ENCODE measurements around the gene PLK5. TPM values are rescaled to one million over a fixed set of nuclear protein-coding genes. Genes with fewer than 3 reads are reported as not detected.
"Not testable (repeated sequence)": the region's sequence is repeated elsewhere in the genome, so short reads cannot be mapped to it uniquely, and the experiment has no call there.

Gene PLK5
- total RNA-seq, 1 donor from 2014 or later = not detected

DNA sequence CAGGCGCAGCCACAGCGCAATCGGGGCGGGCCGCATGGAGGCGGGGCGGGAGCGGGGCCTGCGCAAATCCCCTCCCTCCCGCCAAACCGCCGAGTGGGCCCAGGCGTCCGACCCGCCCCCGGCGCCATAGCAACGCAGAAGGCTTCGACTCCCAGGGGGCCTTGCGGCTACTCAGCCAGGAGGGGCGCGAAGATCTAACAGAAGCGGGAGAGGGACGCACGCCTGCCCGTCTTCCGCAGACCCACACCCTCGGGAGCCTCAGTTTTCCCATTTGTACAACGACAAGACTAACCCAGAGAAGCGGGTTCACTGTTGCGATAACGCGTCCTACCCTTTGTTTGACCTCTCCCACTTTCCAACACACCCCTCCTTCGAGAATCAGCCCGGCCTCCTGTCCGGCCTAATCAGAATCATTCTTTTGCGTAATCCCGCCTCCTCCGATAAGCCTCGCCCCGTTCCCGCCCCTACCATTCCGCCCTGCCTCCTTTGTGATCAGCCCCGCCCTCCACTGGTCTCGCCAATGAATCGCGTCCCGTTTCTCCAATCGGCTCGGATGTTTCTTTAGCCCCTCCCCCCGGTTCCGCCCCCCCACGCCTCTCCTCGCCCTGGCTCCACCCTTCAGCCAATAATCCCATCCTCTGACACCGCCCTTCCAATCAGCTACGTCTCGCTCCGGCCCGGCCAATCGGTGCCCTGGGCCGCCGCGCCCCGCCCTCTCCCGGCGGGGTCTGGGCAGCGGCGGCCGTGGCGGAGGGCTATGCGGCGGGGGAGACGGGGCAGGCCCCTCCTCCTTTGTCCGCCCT lies 33.4 kb upstream of the PLK5 start, which contains the start of gene PCSK4:
Gene PCSK4, minus strand, starts transcription at position 40 of the 803 bp plus-strand sequence. Its CDS starts 4 bp downstream, at position 36.
- DNase-seq (ENCODE audit: low spot score in 2 of 2) (peak; percentile 98), FAIRE-seq (peak; percentile 64)

DNA sequence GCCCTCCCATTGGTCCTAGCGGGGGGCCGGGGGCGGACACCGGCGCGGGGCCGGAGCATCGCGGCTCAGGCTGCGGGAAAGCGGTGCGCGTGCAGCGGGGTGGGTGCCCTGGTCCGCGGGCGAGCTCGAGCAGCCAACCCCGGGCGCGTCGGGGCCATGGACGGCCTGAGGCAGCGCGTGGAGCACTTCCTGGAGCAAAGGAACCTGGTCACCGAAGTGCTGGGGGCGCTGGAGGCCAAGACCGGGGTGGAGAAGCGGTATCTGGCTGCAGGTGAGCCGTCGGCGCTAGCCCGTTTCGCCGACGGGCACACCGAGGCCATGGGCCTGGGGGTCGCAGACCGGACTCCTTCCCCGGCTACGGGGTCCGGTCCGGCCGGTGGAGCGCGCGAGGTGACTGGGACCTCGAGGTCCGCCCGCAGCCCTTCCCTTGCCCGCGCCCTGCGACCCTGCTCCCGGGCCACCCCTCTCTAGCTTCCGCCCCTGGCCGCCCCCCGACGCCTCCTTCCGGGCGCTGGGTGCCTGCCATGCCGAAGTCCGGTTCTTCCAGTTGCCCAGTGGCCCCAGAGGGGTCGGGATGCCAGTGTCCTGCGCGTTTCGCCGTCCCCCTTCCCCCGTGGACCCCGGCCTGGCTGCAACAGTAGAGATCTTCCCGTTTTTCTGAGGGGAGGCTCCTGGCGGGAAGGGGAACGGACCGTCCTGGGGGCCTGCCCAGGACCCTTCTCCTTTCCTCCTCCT lies 32.6 kb upstream of the PLK5 start, which contains the start of gene REEP6:
Gene REEP6, plus strand, starts transcription at position 68 of the 735 bp plus-strand sequence. Its CDS starts 89 bp downstream, at position 157.
- FAIRE-seq (no peak), DNase-seq (ENCODE audit: low spot score in 2 of 2) (peak in 1 of 2 donors; percentile 29)

- no peak for DNase-seq (ENCODE audit: low spot score in 2 of 2)
- no peak for FAIRE-seq
Measured at GRCh38 chr19:1491849-1492170, 32.1 kb upstream of the PLK5 start.

- DNase-seq (ENCODE audit: low spot score in 2 of 2) (no peak), FAIRE-seq (no peak)
Measured at GRCh38 chr19:1492474-1493006, 31.3 kb upstream of the PLK5 start.

DNA sequence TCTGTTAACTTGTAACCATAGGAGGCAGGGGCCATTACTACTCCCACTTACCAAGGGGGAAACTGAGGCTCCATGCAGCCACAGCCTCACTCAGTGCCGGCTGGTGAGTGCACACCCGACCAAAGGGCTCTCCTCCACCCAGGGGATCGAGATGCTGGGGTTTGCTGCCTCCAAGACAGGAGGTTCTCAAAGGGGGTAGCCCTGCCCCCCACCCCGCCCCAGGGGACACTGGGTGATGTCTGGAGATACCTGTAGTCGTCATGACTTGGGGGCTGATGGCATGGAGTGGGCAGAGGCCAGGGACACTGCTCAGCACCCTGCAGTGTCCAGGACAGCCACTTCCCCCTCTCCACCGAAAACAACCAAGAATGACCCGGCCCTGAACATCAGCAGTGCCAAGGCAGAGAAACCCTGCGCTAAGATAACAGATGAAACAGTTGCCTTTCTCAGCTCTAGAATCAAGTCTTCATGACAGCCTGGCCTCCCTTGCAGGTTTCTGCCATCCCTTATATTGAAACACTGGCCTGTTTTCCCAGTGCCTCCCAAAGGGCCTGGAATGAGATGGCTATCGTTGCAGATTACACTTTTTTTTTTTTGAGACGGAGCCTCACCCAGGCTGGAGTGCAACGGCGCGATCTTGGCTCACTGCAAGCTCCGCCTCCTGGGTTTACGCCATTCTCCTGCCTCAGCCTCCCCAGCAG lies 29.6 kb upstream of the PLK5 start:
- DNase-seq (ENCODE audit: low spot score in 2 of 2) = no peak
- FAIRE-seq = no peak

GRCh38 chr19:1495051-1495798 lies 28.7 kb upstream of the PLK5 start:
- FAIRE-seq (no peak), DNase-seq (ENCODE audit: low spot score in 2 of 2) (no peak)

GRCh38 chr19:1495799-1496713 lies 27.8 kb upstream of the PLK5 start:
- no peak for FAIRE-seq

GRCh38 chr19:1496714-1497577 lies 26.9 kb upstream of the PLK5 start:
- no peak for FAIRE-seq
- no peak for DNase-seq (ENCODE audit: low spot score in 2 of 2)

More at GRCh38 chr19:1495799-1496713, 27.8 kb upstream of the PLK5 start:
- DNase-seq (ENCODE audit: low spot score in 2 of 2) = no peak

DNA sequence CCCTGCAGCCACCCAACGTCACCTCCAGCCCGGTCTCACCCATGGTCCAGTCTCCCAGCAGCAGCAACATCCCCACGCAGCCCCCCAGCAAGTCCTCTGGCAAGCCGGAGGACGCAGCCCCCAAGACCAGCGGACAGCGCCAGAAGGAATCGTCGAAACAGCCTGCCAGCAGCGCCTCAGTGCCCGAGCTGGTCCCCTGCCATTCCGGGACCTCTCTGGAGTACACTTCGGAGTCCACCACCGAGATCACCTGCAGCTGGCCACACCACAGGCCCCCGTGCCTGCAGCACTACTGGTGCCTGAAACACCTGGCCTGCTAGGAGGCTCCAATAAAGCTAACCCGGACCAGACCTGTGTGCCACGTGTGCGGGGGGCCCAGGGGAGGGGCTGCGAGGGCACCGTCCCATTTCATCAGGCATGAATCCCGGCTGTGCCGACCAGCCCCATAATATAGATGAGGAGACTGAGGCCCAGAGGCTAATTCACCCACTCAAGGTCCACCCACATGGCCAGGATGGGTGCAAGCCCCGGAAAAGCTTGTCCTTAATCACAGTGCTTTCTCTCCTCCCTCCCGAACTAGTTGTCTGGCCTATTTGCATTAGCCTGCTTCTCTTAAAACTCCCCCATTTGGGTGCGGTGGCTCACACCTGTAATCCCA lies 26.2 kb upstream of the PLK5 start:
- FAIRE-seq (no peak), DNase-seq (ENCODE audit: low spot score in 2 of 2) (no peak)

DNA sequence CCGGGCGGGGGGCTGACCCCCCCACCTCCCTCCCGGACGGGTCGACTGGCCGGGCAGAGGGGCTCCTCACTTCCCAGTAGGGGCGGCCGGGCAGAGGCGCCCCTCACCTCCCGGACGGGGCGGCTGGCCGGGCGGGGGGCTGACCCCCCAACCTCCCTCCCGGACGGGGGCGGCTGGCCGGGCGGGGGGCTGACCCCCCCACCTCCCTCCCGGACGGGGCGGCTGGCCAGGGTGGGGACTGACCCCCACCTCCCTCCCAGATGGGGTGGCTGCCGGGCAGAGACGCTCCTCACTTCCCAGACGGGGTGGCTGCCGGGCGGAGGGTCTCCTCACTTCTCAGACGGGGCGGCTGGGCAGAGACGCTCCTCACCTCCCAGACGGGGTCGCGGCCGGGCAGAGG lies 24.6 kb upstream of the PLK5 start:
- not testable (repeated sequence) for DNase-seq (ENCODE audit: low spot score in 2 of 2); FAIRE-seq

DNA sequence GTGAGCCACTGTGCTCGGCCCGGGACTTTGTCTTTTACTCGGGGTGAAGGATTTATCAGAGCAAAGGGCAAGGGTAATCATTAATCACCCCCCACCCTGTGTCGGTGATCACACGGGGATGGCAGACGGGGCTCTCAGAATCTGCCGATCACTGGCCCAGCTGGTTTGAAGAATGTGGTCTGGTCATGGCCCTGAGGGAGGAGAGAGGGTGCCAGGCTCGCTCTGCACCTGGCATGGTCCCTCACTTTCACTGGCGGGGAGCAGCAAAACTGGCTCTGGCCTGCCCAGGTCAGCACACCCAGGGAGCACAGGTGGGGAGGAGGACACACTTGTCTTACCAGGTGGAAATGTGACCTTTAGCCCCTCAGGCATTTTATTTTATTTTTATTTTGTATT lies 22.7 kb upstream of the PLK5 start:
- DNase-seq (ENCODE audit: low spot score in 2 of 2) (no peak), FAIRE-seq (no peak)

DNA sequence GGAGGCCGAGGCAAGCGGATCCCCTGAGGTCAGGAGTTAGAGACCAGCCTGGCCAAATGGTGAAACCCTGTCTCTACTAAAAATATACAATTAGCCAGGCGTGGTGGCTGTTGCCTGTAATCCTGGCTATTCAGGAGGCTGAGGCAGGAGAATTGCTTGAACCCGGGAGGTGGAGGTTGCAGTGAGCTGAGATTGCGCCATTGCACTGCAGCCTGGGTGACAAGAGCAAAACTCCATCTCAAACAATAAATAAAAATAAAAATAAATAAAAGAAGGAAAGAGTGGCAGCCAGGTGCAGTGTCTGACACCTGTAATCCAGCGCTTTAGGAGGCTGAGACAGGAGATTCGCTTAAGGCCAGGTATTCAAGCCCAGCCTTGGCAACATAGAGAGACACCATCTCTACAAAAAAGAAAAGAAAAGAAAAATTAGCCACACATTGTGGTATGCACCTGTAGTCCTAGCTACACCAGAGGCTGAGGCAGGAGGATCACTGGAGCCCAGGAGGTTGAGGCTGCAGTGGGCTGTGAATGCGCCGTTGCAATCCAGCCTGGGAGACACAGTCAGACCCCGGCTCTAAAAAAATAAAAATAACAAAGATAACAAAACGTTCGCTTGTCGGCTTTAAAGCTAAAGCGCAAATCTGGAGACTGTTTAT lies 21.3 kb upstream of the PLK5 start:
- DNase-seq (ENCODE audit: low spot score in 2 of 2) (no peak), FAIRE-seq (no peak)

GRCh38 chr19:1503089-1503924 lies 20.6 kb upstream of the PLK5 start:
- DNase-seq (ENCODE audit: low spot score in 2 of 2) (peak; percentile 48 to 67), FAIRE-seq (no peak)

GRCh38 chr19:1503925-1504773 lies 19.7 kb upstream of the PLK5 start:
- FAIRE-seq = no peak
- no peak for DNase-seq (ENCODE audit: low spot score in 2 of 2)

GRCh38 chr19:1505012-1505411 lies 18.9 kb upstream of the PLK5 start:
- FAIRE-seq (no peak), DNase-seq (ENCODE audit: low spot score in 2 of 2) (no peak)
